Measurements from ENCODE around the gene LAMC3. TPM values are rescaled to one million over a fixed set of nuclear protein-coding genes. Genes with fewer than 3 reads are reported as not detected.

Gene LAMC3
- total RNA-seq, 1 donor from 2014 or later, result 1.6 TPM

DNA sequence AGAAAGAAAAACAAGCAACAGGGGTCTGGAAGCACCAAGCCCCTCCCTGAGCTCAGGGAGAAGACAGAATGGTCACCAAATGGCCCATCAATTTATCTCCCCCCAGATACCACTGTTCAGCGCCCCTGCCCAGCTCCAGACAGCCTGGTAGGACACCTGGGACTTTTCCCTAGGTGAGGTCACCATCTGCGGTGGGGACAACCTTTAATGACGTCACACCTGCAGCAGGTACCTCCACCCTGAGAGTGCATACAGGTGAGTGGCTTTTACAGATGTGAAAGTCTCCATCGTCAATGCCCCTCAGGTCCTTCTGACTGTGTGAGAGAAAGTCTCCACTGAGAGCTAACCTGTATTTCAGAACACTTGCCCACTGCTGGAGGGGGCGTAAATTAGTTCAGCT is 34.3 kb upstream of the LAMC3 start:
- Histone ChIP-seq H3K4me3 (no peak overlapping the region), H3K27ac (no peak overlapping the region), H3K27me3 (no peaks in the 10 kb centered on the region), H3K36me3 (no peaks in the 10 kb centered on the region), H3K4me1 (no peaks in the 10 kb centered on the region), H3K9me3 (no peaks in the 10 kb centered on the region)
- TF ChIP-seq, protein P1, sequence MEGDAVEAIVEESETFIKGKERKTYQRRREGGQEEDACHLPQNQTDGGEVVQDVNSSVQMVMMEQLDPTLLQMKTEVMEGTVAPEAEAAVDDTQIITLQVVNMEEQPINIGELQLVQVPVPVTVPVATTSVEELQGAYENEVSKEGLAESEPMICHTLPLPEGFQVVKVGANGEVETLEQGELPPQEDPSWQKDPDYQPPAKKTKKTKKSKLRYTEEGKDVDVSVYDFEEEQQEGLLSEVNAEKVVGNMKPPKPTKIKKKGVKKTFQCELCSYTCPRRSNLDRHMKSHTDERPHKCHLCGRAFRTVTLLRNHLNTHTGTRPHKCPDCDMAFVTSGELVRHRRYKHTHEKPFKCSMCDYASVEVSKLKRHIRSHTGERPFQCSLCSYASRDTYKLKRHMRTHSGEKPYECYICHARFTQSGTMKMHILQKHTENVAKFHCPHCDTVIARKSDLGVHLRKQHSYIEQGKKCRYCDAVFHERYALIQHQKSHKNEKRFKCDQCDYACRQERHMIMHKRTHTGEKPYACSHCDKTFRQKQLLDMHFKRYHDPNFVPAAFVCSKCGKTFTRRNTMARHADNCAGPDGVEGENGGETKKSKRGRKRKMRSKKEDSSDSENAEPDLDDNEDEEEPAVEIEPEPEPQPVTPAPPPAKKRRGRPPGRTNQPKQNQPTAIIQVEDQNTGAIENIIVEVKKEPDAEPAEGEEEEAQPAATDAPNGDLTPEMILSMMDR (IDR thresholded peaks at IDR 0.05), result no peak
- no peak for DNase-seq (ENCODE audit: low spot score in 2 of 2)
- intact Hi-C loops (cut with DNase I), result no loop called here

DNA sequence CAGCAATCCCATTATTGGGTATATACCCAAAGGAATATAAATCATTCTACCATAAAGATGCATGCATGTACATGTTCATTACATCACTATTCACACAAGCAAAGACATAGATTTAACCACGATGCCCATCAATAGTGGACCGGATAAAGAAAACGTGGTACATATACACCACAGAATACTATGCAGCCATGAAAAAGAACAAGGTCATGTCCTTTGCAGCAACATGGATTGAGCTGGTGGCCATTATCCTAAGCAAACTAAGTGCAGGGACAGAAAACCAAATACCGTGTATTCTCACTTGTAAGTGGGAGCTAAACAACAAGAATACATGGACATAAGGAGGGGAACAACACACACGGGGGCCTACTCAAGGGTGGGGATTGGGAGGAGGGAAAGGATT is 33.8 kb upstream of the LAMC3 start:
- H3K27me3 ChIP-seq, result no peaks in the 10 kb centered on the region
- no peak for DNase-seq (ENCODE audit: low spot score in 2 of 2)
- TF ChIP-seq, protein P1 (IDR thresholded peaks at IDR 0.05), result no peak

DNA sequence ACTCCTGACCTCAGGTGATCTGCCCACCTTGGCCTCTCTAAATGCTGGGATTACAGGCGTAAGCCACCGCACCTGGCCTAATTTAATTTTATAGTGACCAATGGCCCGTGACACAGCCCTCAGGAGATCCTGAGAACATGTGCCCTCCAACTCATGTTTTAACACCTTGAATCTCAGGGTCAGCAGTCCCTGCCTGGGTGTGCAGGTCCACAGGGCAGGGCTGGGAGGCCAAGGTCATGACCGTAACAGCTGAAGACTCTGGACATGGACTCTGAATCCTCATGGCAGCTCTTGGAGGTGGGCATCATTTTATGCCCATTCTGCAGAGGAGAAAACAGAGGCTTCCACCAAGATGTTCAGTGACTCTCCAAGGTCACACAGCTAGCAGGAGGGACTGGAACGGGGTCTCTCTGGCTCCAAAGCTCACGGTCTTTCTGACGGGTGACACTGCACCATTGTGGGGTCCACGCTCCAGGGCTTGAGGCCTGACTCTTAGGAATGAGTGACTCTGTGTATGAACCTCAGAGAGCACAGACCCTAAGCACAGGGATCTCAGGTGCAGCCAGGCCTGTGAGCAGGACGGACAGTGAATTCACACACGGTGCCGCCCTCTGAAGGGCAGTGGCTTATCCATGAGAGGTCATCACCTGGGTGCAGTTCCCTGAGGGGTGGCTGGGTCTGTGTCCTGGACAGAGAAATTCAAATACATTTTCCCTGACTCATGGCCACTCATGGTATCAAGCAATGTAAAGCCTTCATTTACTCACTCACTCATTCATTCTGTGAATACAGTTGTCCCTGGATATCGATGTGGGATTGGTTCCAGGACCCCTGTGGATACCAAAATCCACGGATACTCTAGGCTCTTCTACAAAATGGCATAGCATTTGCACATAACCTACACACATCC is 32.8 kb upstream of the LAMC3 start:
- intact Hi-C loops (cut with DNase I), result no loop called here

More for the DNA sequence above, 33.8 kb upstream of the LAMC3 start:
- no peaks in the 10 kb centered on the region for H3K9me3 ChIP-seq
- H3K4me1 ChIP-seq, result no peaks in the 10 kb centered on the region
- intact Hi-C loops (cut with DNase I), result no loop called here
- no peaks in the 10 kb centered on the region for H3K36me3 ChIP-seq
- H3K4me3 ChIP-seq, result no peak overlapping the region
- no peak overlapping the region for H3K27ac ChIP-seq

DNA sequence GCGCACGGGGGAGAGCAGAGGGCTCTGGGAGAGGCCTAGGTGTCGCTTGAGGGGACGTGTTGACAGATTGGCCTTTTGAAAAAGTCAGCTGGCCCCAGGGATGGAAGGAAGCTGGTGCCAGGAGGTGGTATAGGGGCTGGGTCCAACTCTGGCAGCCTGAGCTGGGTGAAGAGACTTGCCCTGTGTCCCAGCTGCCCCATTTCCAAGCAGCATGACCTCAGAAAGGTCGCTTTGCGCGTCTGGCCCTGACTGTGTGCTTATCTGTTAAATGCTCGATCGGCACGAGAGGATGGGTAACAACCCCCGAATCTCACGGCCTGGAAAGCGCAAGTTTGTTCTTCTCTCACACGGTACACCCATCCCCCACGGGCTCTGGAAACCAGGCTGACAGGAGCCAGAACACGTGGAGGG is 31.2 kb upstream of the LAMC3 start:
- TF ChIP-seq, protein P1 (IDR thresholded peaks at IDR 0.05), result no peak
- Histone ChIP-seq H3K4me3 (no peak overlapping the region), H3K4me1 (no peaks in the 10 kb centered on the region), H3K36me3 (no peaks in the 10 kb centered on the region), H3K27me3 (no peaks in the 10 kb centered on the region), H3K27ac (no peak overlapping the region), H3K9me3 (no peaks in the 10 kb centered on the region)
- intact Hi-C loops (cut with DNase I), result no loop called here
- DNase-seq (ENCODE audit: low spot score in 2 of 2), result no peak

More for the DNA sequence above, 32.8 kb upstream of the LAMC3 start:
- TF ChIP-seq, protein P1 (IDR thresholded peaks at IDR 0.05), result no peak
- H3K27ac ChIP-seq, result no peak overlapping the region
- no peak overlapping the region for H3K4me3 ChIP-seq
- no peaks in the 10 kb centered on the region for H3K9me3 ChIP-seq
- DNase-seq (ENCODE audit: low spot score in 2 of 2), result no peak
- H3K27me3 ChIP-seq, result no peaks in the 10 kb centered on the region
- no peaks in the 10 kb centered on the region for H3K36me3 ChIP-seq
- no peaks in the 10 kb centered on the region for H3K4me1 ChIP-seq

DNA sequence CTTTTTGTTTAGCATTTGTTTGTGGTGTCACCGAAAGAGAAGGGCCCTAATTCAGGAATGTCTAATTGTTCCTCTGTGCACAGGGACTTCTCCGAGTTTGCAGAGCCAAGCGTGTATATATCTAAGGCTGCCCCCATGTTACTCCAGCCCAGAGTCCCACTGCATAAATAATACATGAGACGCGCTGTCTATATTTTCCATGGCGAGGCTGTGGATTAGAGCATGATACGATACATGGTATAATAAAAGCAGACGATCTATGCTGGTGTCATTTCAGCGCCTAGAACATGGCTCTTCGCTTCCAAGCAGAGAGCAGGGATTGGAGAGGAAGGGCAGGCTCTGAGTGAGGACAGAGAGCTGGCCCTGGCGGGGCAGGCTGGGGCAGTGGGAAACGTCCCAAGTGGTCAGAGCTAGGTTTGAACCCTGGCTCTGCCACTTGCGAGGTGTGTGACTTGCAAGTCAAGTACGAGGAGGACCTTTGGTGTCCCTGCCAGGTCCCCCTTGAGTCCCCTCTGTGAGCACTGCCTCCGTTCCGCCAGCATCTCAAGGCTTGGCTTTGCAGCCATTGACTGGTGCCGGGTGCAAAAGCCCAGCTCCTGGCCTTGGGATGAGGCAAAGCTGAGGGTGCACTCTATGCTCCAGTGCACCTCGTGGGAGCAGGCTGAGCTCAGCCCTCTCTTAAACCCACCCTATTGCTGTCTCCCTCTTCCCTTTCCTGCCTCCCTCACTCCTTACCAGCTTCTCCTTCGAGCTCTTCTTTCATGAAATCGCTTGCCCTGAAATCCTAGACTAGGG is 29.2 kb upstream of the LAMC3 start:
- Histone ChIP-seq H3K36me3 (no peaks in the 10 kb centered on the region), H3K27ac (no peak overlapping the region), H3K9me3 (no peaks in the 10 kb centered on the region), H3K4me3 (no peak overlapping the region), H3K4me1 (no peaks in the 10 kb centered on the region), H3K27me3 (no peaks in the 10 kb centered on the region)
- no peak for DNase-seq (ENCODE audit: low spot score in 2 of 2)
- intact Hi-C loops (cut with DNase I), result no loop called here
- TF ChIP-seq, protein P1 (IDR thresholded peaks at IDR 0.05), result no peak
